Vagina (tissue), 2 donors: Measurements from ENCODE around the gene FHIT.

Experiments
- POLR2A ChIP-seq, 2 donors: fragments of 450-650 bp; IDR thresholded peaks; one replicate each; pipeline ENCODE4 v1.6.1; 2017; ENCODE audit warnings: antibody characterized with exemption in 2 of 2, mild to moderate bottlenecking in 2 of 2, moderate library complexity in 2 of 2
- POLR2AphosphoS5 ChIP-seq, 2 donors: sonication (generic); formaldehyde crosslinking; IDR thresholded peaks; one replicate each; pipeline ENCODE4 v1.9.0; 2017; ENCODE audit warnings: antibody characterized with exemption in 2 of 2, mild to moderate bottlenecking in 2 of 2, low read depth in 1 of 2; ENCODE audit not compliant: insufficient read depth in 1 of 2
- TF ChIP-seq, protein P1 (sequence below), 3 experiments: fragments of 450-650 bp in 2 of 3; fragments of 200-600 bp in 1 of 3; sonication (generic) in 1 of 3; IDR thresholded peaks; one replicate each; pipeline ENCODE4 v1.5.1; 2017 to 2019; ENCODE audit warnings: antibody characterized with exemption in 3 of 3, mild to moderate bottlenecking in 2 of 3, moderate library complexity in 2 of 3

DNA sequence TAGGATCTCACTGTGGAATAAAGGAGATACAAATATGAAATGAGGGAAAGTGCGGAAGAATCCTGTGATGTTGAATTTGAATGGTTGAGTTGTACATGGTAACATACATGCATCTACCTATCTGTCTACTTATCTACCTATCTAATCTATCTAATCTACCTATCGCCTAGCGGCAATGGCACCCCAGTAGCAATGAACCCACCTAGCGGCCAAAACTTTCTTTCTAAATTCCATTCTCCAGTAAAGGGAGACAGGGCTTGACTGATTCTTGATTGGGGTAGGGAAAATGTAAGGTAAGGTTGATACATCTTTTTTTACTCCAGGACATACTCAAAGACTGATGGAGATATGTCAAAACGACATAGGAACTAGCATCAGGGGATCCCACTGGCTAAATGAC lies 345.0 kb downstream of the FHIT start:
- TF ChIP-seq, protein P1, sequence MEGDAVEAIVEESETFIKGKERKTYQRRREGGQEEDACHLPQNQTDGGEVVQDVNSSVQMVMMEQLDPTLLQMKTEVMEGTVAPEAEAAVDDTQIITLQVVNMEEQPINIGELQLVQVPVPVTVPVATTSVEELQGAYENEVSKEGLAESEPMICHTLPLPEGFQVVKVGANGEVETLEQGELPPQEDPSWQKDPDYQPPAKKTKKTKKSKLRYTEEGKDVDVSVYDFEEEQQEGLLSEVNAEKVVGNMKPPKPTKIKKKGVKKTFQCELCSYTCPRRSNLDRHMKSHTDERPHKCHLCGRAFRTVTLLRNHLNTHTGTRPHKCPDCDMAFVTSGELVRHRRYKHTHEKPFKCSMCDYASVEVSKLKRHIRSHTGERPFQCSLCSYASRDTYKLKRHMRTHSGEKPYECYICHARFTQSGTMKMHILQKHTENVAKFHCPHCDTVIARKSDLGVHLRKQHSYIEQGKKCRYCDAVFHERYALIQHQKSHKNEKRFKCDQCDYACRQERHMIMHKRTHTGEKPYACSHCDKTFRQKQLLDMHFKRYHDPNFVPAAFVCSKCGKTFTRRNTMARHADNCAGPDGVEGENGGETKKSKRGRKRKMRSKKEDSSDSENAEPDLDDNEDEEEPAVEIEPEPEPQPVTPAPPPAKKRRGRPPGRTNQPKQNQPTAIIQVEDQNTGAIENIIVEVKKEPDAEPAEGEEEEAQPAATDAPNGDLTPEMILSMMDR (IDR thresholded peaks at IDR 0.05), result no peak
- TF ChIP-seq POLR2AphosphoS5 (IDR thresholded peaks at IDR 0.05; ENCODE audit: insufficient read depth in 1 of 2, low read depth in 1 of 2) (no peak), POLR2A (IDR thresholded peaks at IDR 0.05) (no peak)
